GM15510 (cell line): ENCODE results near the gene RBMS1.

Experiments
- POLR2A ChIP-seq: IDR thresholded peaks from 3 replicates; pipeline ENCODE4 v1.6.1; 2011; ENCODE audit warnings: borderline replicate concordance; ENCODE audit not compliant: insufficient read length; ENCODE audit errors: extremely low read depth

Gene RBMS1

DNA sequence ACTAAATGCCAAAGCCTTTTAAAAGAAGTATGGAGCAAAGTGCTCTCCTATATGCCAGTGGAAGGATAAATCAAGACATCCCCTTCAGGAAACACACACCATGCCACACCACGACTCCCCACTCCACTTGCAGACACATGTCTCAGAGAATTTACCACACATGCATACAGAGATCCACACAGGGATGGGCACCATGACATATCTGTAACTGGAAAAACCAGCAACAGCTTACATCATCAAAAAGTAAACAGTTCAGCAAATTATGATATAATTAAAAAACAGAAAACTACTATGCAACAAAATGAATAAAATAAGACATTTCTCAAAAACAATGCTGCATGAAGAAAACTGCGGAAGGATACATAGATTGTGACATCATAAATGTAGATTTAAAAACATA, 29.6 kb downstream of the RBMS1 start:
- no peak for TF ChIP-seq POLR2A

DNA sequence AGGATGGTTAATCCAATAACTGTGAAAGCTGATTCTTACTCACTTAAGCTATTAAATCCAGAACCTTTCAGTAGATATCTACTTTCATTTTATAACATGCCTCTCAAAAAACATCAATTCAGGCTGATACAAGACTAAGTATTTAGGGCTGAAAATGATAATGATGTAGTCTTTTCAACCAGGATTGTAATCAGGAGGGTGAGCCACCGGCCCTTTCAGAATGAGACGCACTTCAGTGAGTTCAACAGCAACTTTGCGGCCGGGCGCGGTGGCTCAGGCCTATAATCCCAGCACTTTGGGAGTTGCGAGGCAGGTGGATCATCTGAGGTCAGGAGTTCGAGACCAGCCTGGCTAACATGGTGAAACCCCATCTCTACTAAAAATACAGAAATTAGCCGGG, 30.4 kb downstream of the RBMS1 start:
- no peak for TF ChIP-seq POLR2A

DNA sequence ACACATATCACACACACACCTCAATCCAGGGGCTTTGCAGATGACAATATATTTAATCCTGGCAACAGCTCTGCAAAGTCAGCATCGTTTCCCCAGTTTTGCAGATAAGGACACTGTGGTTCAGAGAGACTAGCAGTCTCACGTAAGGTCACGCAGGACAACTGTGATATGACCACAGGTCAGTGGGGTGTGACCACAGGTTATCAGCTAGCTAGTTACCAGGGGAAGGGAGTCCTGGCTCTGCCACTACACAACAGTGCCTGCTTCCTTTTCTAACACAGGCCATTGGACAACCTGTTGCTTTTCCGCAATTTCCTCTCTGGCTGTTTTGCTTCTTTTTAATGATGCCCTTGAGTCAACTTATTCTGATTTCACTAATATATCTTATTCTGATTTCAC, 33.3 kb downstream of the RBMS1 start:
- no peak for TF ChIP-seq POLR2A

DNA sequence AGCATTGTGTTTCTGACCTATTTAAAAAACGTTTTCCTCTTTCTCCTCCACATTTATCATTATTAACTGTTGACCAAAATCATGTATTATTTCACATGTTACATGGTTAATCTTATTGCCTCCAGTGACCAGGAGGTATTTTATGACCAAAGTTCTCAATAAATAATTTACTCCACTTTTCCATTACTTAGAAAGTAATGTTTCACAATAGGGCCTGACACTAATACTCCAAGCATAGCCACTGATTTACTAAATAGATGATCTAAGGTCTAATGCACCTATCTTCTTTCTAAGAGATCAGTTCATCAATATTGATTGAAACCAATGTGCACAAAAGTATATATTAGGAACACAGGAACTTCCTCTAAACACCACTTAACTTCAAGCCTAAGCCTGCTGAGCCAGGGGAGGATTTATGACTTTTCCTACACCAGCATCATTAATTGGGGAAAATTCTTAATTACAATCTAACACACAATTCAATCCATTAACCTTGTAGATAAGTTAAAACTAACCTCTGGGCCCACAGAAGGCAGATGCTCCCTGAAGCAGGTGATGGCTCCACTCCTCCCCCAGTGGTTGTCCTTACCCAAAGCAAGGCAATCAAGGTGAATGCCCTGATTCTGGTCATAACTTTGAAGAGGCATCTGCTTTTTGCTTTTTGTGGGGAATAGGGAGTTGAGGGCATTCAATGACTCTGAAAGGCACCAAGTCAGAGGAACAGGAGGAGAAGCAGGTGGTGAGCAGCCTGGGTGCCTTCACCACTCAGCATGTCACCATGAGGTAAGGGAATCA, 33.9 kb downstream of the RBMS1 start:
- TF ChIP-seq POLR2A, result no peak

DNA sequence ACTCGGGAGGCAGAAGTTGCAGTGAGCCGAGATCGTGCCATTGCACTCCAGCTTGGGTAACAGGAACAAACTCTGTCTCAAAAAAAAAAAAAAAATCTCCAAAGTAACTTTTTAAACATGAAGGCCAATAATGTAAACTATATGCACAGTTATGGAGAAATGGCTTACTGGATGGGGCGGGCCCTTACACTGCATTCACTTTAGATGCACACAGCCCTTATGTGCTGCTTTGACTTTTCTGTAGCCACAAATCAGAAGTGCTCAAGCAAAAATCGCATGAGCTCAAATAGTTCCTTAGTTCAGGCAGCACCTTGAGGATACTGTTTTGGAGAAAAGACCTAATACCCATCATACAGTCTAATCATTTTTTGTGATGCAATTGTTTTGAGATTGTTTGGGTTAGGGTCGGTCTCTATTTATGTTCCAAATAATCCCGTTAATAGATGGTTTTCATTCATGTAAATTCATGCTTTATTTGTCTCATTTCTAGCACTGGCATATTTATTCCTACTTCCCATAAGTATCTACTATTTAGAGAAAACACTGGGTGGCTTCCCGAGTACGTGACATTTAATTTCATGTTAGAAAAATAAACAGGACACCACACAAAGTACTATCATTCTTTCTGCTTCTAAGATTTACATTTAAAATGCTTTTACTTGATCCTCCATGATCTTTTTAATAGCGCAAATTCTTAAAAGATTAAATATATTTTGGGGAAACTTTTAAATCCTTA, 34.7 kb downstream of the RBMS1 start:
- TF ChIP-seq POLR2A, result no peak

DNA sequence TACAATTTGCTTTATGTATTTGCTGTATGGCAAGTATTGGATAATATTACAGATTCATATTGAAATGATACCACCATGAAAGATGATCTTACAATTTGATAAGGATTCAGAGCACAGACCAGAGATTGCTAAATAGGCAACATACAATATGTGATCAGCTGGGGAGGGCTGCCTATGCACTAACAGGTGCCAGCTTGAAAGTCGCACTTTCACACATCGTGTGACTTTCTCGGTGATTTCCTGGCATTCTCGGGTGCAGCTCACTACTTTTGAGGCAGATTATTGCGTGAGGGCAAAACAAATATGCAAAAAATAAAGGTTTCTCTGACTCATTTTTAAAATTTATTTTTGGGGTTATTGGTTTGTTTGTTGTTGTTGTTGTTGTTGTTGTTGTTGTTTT, 36.0 kb downstream of the RBMS1 start:
- no peak for TF ChIP-seq POLR2A

DNA sequence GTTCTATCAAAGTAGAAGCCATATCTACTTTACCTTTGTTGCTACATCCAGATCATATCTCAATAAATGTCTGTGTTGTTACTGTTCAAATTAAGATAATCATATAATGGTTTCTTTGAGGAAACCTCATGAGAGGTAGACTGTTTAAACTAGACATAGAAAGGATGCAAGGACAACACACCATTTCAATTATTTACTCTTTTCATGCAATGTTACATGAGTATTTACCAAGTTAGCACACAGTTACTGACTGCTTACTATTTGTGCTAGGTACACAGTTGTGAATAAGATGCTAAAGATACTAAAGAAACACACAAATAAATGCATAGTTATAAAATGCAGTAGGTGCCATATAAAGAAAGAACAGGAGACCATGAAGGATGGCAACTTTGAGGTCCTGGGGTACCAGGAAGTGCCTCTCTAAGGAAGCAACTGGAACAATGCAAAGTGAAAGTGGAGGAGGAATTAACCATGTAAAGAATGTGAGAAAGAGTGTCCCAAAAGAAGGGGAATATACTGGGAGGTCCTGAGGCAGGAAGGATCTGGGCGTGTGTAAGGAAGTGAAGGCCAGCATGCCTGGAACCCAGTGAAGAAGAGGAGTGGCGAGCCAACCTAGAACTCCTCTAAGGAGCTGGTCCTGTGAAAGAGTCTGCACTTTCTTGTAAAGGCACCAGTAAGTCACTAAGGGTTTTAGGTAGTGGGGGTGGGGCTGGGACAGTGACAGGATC, 39.4 kb downstream of the RBMS1 start:
- no peak for TF ChIP-seq POLR2A

DNA sequence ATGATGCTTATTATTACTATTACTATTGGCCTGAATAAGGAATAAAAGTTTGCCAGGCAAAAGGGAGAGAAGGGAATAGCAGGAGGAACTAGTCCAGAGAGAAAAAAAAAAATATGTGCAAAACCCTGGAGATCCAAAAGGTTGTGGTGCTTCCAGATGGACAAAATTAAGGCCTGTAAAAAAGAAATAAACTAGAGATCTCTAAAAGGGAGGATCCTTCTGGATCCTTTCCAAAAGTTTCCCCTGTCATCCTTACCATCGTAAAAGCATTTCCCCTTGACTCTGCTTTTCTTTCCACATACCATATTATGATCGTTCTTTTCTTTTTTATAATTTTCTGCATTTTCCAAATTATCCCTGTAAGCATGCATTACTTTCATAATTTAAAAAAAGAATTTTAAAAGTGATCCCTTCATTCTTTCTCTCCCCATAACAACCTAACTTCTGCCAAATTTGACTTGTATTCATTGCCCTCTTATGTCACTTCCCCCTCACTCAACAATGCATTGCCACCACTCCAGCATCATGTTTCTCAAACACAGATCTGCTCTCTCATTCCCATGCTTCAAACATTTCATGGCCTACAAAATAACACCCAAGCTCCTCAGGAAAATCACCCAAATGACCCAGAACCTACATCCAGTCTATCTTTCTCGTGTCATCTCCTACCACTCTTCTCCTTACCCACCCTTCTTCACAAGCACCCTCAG, 40.3 kb downstream of the RBMS1 start:
- no peak for TF ChIP-seq POLR2A

DNA sequence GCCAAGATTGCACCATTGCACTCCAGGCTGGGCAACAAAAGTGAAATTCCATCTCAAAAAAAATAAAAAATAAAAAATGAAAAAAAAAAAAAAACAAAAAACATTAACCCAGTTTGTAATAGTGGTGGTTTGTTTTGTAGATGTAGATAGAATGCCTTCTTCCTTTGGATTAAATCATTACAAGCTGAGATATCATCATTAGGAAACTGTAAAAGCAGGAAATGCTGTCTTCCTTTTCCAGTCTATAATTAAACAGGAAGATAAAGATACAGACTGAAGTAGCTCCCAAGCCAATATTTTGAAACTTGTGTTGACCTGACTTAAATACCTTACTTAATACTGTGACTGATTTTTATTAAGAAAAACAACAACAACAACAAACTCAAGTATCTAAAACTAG, 43.1 kb downstream of the RBMS1 start:
- no peak for TF ChIP-seq POLR2A

DNA sequence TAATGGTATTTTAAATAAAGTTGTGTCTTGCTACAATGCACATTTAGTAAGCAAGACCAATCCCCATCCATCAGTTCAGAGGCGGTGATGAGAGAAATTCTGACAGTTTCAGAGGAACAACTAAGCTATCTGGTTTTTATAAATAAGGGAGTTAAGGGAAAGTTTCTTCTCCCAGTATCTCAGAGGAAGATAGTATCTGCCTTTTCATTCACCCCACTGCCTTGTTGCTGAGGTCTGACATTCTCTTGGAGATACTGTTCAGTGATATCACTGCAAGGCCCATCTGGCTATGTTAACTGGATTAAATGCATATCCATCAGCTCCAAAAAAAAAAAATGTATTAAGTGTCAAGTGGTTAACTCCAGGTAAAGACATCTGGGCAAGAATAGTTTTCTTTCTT, 47.9 kb downstream of the RBMS1 start:
- TF ChIP-seq POLR2A, result no peak

DNA sequence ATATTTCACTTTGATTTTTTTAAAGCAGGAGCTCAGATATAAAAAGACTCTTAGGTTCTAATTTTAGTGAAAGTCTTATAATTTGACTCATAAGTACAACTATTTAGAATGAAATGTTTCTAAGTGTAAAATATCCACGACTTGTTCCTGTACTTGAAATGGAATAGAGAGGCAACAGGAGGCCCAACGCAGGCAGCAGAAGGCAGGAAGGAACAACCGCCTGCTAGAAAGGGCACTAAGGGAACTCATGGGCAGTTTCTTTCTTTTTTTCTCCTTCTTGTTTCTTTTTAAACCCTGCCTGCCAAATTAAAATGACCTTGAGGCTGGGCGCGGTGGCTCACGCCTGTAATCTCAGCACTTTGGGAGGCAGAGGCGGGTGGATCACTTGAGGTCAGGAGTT, 51.0 kb downstream of the RBMS1 start:
- no peak for TF ChIP-seq POLR2A

DNA sequence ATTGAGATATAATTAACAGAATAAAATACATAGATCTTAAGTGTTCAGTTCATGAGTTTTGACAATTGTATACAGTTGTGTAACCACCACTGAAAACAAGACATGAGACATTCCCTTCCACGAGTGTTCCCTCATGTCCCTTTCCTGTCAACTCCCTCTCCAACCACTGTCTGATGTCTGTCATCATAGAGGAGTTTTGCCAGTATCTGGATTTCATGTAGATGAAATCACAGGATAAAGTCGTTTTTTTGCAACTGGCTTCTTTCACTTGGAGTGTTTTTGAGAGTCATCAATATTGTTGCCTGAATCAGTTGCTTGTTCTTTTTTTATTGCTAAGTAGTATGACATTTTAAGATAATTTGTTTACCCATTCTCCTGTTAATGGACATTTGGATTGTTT, 52.7 kb downstream of the RBMS1 start:
- no peak for TF ChIP-seq POLR2A

DNA sequence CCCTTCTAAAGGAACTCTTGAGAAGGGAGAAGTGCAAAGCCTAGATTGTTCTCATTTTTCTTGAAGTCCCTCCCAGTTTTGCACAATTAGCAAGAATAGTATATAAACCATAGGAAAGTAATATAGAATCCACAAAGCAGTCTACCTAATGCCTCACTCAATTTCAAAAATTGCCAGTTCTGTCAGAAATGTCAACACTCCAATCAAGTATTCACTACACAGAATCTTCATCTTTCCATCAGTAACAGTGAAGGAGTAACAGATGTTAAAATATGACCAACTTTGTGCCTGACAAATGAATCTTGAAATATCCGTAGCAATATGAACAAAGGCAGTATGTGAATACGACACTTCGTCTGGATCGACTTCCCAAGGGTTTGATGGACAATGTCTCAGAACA, 56.3 kb downstream of the RBMS1 start:
- TF ChIP-seq POLR2A, result no peak

DNA sequence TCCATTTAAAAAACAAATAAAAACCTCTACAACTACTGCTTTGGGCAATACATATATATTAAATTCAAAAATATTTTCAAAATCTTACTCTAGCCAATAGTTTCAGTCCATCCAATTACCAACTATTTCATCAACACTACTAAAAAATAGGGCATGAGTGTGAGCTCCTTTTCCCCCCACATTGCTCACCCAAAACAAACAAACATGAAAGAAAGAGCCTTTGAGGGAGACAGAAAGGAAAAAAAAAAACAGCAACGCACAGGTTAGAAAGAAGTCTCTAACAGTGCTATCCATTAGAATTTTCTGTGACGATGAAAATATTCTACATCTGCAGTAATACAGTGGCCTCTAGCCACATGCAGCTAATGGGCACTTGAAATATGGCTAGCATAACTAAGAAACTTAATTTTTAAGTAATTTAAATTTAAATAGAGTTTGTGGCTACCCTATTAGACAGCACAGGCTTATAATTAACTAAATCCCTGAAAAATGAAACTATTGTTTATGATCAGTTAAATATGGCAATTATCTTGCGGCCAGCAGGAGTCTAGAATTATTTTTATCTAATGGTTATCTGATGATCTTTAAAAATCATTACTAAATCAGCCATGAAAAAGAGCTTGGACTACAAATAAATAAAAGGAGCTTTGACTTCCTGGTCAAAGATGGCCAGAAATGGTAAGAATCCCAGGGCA, 59.2 kb downstream of the RBMS1 start:
- TF ChIP-seq POLR2A, result no peak

DNA sequence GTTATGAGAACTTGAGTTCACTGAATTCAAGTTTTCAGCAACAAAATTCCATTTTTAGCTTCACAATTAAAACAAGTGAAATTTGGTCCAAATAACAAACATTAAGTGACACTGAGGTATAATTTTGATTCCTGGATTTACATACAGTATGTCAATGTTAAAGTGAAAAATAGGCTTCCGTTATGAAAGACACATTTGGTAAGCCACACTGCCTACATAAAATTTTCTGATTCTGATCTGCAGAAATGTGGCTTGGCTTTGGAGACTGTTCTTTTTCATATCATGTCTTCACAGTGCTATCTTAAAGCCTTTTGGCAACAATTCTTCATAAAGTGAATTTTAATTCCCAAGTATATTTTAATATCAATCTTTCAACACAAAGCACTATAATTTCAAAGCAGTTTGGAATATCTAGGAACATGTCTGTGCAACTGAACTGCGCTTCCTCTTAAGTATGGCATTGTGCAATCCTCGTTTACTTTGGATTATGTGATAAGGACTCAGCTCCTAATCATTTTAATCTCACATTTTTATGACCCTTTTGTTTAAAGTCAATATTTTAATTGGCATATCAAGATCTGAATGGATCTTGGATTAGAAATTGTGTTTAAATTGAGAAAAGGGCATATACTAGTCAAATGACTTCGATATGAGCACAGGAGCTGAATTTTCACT, 60.0 kb downstream of the RBMS1 start:
- no peak for TF ChIP-seq POLR2A

DNA sequence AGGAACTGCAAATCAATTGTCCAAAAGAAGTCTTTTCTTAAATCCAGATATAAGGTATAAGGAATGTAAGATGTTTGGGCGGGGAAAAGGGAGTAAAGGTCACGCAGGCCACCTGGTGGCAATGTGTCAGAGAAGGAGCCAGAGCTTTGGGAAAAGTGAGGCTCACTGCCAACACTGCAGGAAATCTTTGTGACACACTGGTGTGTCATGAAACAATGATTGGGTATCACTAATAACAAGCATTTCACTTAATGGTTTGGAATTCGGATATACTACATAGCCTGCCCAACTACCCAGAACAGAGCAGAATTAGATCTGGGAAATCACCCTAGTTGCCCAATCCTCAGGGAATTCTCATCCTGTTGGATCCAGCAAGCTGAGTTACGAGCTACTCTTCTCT, 61.0 kb downstream of the RBMS1 start:
- TF ChIP-seq POLR2A, result no peak
